ENCODE data around the gene BEAN1. TPM values are rescaled to one million over a fixed set of nuclear protein-coding genes. Genes with fewer than 3 reads are reported as not detected.
A peak's percentile ranks its signal among the peaks of the same experiment; 100 is the strongest.

Gene BEAN1
- total RNA-seq, 4 donors from 2014 or later, result 0.52 to 3.9 TPM; not detected in 2

- H3K4me1 ChIP-seq, result peaks cover 0 to 1% of the 10 kb centered on the region in 2 donors
- no peaks in the 10 kb centered on the region for H3K27me3 ChIP-seq
- no peak for TF ChIP-seq CTCF (IDR thresholded peaks at IDR 0.05)
- TF ChIP-seq POLR2A (IDR thresholded peaks at IDR 0.05), result no peak
- no peak overlapping the region for H3K4me3 ChIP-seq
- H3K36me3 ChIP-seq, result no peaks in the 10 kb centered on the region
- peak in 1 of 2 donors; percentile 12 for DNase-seq
- no peak overlapping the region for H3K27ac ChIP-seq
- no peaks in the 10 kb centered on the region for H3K9me3 ChIP-seq
- intact Hi-C loops (cut with DNase I; ENCODE audit: low total_unique reads), result no loop called here
These were observed 83.2 kb downstream of the BEAN1 start for GRCh38 chr16:66510298-66510697.

- intact Hi-C loops (cut with DNase I; ENCODE audit: low total_unique reads), result no loop called here
- H3K36me3 ChIP-seq, result no peaks in the 10 kb centered on the region
- no peaks in the 10 kb centered on the region for H3K9me3 ChIP-seq
- H3K4me1 ChIP-seq, result peaks cover under 1 to 8% of the 10 kb centered on the region in 2 donors
- peak overlapping the region; percentile 18 to 59 for H3K27ac ChIP-seq
- H3K27me3 ChIP-seq, result no peaks in the 10 kb centered on the region
- peak in 1 of 2 donors; percentile 33 for DNase-seq
- TF ChIP-seq CTCF (IDR thresholded peaks at IDR 0.05), result no peak
- TF ChIP-seq POLR2A (IDR thresholded peaks at IDR 0.05), result no peak
- H3K4me3 ChIP-seq, result no peak overlapping the region
These were observed 83.9 kb downstream of the BEAN1 start for GRCh38 chr16:66510711-66511601.

GRCh38 chr16:66511602-66512271, 84.6 kb downstream of the BEAN1 start:
- no peaks in the 10 kb centered on the region for H3K9me3 ChIP-seq
- H3K27ac ChIP-seq, result peak overlapping the region; percentile 18 to 59
- TF ChIP-seq POLR2A (IDR thresholded peaks at IDR 0.05) (no peak), CTCF (IDR thresholded peaks at IDR 0.05) (no peak)
- no peaks in the 10 kb centered on the region for H3K27me3 ChIP-seq
- no peak overlapping the region for H3K4me3 ChIP-seq
- intact Hi-C loops (cut with DNase I; ENCODE audit: low total_unique reads), result no loop called here
- H3K36me3 ChIP-seq, result no peaks in the 10 kb centered on the region
- H3K4me1 ChIP-seq, result peaks cover 6 to 15% of the 10 kb centered on the region in 2 donors
- peak in 1 of 2 donors; percentile 49 for DNase-seq

DNA sequence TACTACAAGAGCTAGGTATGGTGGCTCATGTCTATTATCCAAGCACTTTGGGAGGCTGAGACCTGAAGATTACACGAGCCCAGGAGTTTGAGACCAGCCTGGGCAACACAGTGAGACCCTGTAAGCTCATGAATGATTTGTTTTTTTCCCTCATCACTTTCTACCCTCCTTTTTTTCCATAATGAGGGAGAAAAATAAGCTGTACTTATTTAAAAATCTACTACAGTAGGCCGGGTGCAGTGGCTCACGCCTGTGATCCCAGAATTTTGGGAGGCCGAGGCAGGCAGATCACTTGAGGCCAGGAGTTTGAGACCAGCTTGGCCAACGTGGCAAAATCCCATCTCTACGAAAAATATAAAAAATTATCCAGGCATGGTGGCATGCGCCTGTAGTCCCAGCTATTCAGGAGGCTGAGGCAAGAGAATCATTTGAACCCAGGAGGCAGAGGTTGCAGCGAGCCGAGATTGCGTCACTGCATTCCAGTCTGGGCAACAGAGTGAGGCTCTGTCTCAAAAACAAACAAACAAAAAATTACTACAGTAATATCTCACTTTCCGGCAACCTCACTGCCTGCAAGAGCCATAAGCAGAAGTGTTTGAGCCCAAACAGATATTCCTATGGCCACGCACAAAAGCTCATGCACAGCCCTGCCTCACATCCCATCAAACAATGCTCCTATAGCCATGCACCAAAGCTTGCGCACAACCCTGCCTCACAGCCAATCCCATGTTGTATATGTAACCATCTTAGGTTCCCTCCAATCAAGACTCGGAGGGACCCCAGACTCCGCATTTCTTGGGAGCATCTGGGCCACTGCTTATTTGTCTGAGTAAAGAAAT, 85.4 kb downstream of the BEAN1 start:
- DNase-seq, result peak in 1 of 2 donors; percentile 14
- no peaks in the 10 kb centered on the region for H3K36me3 ChIP-seq

More for the DNA sequence above, 85.4 kb downstream of the BEAN1 start:
- Histone ChIP-seq H3K9me3 (no peaks in the 10 kb centered on the region), H3K27ac (peak overlapping the region; percentile 18 to 59), H3K27me3 (no peaks in the 10 kb centered on the region), H3K4me1 (peaks cover 6 to 19% of the 10 kb centered on the region in 2 donors), H3K4me3 (no peak overlapping the region)
- TF ChIP-seq CTCF (IDR thresholded peaks at IDR 0.05) (no peak), POLR2A (IDR thresholded peaks at IDR 0.05) (no peak)
- intact Hi-C loops (cut with DNase I; ENCODE audit: low total_unique reads), result no loop called here
